ACC112 (cell line): ENCODE measurements around the gene OSBP2.

Experiments
- H2AFZ ChIP-seq: fragments of 200-600 bp; sonication (generic); one replicate; pipeline ENCODE4 v1.6.0; 2017; ENCODE audit warnings: antibody characterized with exemption, low read length; ENCODE audit not compliant: unreplicated experiment
- H3K27ac ChIP-seq: fragments of 200-600 bp; sonication (generic); 2 replicates; pipeline ENCODE4 v1.5.1; 2014; ENCODE audit warnings: low read depth, mild to moderate bottlenecking, antibody characterized with exemption, low read length, moderate library complexity
- H3K27me3 ChIP-seq: fragments of 200-600 bp; sonication (generic); 2 replicates; pipeline ENCODE4 v1.6.1; 2014; ENCODE audit warnings: mild to moderate bottlenecking, antibody characterized with exemption, low read length, moderate library complexity, mixed read lengths; ENCODE audit not compliant: insufficient read depth
- H3K36me3 ChIP-seq: fragments of 200-600 bp; sonication (generic); 2 replicates; pipeline ENCODE4 v1.6.1; 2016; ENCODE audit warnings: mild to moderate bottlenecking, antibody characterized with exemption, low read length, moderate library complexity, mixed read lengths; ENCODE audit not compliant: insufficient read depth
- H3K4me1 ChIP-seq: fragments of 200-600 bp; sonication (generic); one replicate; pipeline ENCODE4 v1.6.1; 2016; ENCODE audit warnings: low read length, mixed read lengths; ENCODE audit not compliant: insufficient read depth, unreplicated experiment, control insufficient read depth
- H3K4me3 ChIP-seq: fragments of 200-600 bp; sonication (generic); 2 replicates; pipeline ENCODE4 v1.5.1; 2014; ENCODE audit warnings: mild to moderate bottlenecking, low read depth, low read length
- H3K79me2 ChIP-seq: fragments of 200-600 bp; sonication (generic); one replicate; pipeline ENCODE4 v1.6.0; 2016; ENCODE audit warnings: low read length; ENCODE audit not compliant: control insufficient read depth, unreplicated experiment, insufficient read depth

The OSBP2 gene

DNA sequence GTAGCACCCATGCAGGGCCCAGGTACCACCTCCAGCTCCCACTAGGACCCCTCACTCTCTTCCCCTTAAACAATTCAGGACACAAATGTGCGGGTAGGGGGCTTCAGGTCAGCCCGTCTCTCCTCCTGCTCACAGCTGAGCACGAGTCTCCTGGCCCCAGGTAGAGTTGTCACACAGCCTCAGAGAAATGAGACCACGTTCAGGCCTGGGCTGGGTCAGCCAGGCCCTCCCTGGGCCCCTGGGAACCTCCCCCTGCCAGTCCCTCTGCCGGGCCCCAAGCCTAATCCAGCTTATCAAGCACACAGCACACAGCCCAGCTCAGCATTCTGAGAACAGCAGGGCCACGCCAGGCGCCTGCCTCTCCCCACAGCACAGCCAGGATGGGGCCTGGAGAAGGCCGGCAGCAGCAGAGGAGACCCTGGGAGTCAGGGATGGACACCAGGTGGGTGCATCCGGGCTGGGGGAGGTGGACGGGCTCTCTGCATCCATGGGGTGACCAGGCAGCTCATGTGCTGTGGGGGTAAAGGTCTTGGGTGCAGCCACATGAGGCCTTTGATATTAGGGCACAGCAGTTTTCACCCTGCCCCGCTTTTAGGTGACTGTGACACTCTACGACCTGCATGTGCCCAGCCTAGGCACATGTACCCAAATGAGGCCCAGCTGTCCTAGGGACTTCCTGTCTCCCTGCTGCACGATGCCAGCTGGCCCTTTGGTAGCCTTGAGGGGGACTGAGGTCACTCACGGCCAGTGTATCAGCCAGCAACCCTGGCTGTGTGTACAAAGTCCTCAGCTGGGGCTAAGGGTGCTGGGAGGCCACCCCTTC lies 186.9 kb downstream of the OSBP2 start:
- Histone ChIP-seq H3K79me2 (no peaks in the 10 kb centered on the region), H3K36me3 (no peaks in the 10 kb centered on the region), H3K27ac (no peak overlapping the region), H2AFZ (no peak overlapping the region), H3K4me1 (no peaks in the 10 kb centered on the region), H3K4me3 (no peak overlapping the region), H3K27me3 (no peaks in the 10 kb centered on the region)

DNA sequence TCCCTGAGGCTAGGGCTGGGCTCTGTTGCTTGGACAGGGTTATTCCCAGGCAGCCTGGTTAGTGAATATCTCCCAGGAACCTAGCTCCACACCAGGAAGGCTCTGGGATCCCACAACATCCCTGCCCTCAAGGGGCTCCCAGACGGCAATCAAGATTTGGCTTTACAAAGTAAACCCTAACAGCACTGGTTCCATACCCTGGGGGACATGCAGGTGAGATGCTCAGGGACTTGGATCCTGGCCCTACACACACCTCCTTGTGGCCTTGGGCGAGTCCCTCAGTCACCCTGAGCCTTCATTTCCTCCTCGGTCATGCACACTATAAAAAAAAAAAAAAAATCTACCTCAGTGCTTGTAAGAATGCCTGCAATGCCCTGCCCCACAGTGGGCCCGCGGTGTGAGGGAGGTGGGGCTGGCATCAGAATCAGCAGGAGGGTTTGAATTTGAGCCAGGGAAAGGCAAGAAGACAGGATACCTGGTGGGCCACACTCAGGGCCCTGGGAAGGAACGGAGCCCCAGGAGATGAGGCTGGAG lies 187.6 kb downstream of the OSBP2 start:
- Histone ChIP-seq H3K27ac (no peak overlapping the region), H3K27me3 (no peaks in the 10 kb centered on the region), H3K79me2 (no peaks in the 10 kb centered on the region), H3K4me1 (no peaks in the 10 kb centered on the region), H3K4me3 (no peak overlapping the region), H3K36me3 (no peaks in the 10 kb centered on the region), H2AFZ (no peak overlapping the region)

DNA sequence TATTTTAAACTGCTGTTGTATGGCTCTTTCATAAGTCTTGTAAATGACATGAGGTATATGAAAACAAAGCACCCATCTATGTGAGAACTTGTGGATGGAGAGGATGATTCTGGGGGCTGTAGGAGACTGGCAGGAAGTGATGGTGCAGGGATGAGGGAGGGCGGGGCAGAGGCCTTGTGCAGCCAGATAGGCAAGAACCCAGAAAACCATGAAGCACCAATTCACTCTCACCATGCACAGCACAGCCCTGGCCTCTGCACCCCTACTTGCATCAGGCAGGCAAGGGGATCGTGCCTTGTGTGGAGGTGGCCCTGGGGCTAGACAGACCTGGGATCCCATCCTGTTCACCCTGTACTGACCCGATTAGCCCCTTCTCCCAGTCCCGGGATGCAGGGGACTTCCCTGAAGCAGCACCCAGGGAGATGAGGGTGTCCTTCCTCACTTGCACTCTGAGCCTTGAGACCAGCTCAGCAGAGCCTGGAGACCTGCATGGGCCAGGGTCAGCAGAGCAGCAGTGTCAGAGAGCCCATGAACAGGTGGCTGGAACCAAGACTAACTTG lies 188.4 kb downstream of the OSBP2 start:
- Histone ChIP-seq H3K27ac (no peak overlapping the region), H3K36me3 (no peaks in the 10 kb centered on the region), H3K4me1 (no peaks in the 10 kb centered on the region), H3K4me3 (no peak overlapping the region), H3K79me2 (no peaks in the 10 kb centered on the region), H2AFZ (no peak overlapping the region), H3K27me3 (no peaks in the 10 kb centered on the region)

DNA sequence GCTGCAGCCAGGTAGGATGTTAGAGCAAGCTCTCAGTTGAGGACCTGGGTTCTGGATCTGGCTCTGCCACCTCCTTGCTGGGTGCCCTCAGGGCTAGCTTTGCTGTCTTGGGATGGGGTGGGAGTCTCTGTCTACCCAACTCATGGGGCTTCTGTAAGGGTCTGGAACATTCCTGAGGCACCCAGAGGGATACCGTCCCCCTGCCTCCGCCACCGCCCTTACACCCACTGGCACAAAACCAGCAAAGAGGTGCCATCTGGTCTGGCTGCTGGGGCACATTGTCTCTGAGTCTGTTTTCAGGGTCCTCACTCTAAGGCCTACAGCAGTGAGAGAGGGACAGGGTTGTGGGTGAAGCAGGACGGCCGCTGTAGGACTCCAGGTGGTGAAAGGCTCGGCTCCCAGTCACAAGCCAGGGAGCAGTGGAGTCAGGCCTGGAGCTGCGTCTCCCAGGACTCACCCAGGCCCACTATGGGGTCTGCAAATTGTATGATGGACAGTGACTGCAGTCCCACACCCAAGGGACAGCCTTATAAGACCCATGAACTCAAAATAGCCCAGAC lies 189.0 kb downstream of the OSBP2 start:
- Histone ChIP-seq H3K27me3 (no peaks in the 10 kb centered on the region), H2AFZ (no peak overlapping the region), H3K4me1 (no peaks in the 10 kb centered on the region), H3K27ac (no peak overlapping the region), H3K79me2 (no peaks in the 10 kb centered on the region), H3K4me3 (no peak overlapping the region), H3K36me3 (no peaks in the 10 kb centered on the region)

DNA sequence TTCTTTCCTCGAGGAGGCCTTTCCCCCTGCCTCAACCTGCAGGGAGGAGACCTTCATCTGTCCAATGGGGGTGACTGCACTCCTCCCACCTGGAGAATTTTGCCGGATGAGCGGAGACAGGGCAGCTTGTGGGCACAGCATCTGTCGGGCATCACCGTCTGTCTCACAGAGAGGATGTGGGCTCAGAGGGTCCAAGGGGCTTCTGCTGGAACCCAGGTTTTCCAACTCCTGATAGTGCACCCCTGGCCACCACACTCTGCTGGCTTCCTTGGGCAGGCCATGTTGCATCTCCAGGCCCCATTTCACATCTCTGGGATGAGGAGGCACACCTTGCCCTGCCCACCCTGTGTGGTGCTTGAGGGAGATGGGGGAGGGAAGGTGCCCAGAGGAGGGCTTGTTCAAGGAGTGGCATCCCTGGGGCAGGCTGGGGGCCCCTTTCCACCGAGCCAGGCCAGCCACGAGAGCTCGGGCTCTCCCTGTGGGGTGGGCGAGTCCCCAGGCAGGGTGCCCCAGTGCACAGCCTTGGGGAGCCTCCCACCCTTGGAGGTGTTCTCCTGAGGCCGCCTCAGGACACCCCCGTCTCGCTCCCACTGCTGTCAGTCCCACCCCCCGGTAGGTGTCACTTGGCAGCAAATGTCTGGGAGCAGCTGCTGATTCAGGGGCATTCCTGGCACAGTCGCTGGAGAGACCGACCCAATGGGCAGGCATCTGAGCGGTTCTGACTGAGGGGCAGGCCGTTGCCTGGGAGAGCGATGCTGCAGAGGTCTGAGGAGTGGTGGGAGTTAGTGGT lies 189.7 kb downstream of the OSBP2 start:
- Histone ChIP-seq H3K36me3 (no peaks in the 10 kb centered on the region), H3K4me3 (no peak overlapping the region), H3K4me1 (no peaks in the 10 kb centered on the region), H3K79me2 (no peaks in the 10 kb centered on the region), H2AFZ (no peak overlapping the region), H3K27me3 (no peaks in the 10 kb centered on the region), H3K27ac (no peak overlapping the region)

DNA sequence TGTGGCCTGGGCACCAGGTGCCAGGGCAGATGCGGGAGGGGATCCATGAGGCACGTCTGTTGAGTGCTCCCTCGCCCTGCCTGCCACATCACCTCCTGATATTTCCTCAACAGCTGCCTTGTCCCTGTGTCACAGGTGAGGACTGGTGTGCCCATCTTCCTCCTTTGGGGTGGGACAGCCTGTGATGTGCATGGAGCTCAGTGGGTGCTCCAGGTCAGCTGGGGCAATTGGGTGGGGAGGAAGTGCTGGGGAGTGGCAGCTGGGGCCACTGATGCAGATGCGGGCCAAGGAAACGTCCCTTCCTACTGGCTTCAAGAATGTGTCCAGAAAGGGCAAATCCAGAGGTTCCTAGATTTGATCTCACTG lies 190.3 kb downstream of the OSBP2 start:
- Histone ChIP-seq H3K4me3 (no peak overlapping the region), H3K4me1 (no peaks in the 10 kb centered on the region), H2AFZ (no peak overlapping the region), H3K36me3 (no peaks in the 10 kb centered on the region), H3K27ac (no peak overlapping the region), H3K27me3 (no peaks in the 10 kb centered on the region), H3K79me2 (no peaks in the 10 kb centered on the region)

DNA sequence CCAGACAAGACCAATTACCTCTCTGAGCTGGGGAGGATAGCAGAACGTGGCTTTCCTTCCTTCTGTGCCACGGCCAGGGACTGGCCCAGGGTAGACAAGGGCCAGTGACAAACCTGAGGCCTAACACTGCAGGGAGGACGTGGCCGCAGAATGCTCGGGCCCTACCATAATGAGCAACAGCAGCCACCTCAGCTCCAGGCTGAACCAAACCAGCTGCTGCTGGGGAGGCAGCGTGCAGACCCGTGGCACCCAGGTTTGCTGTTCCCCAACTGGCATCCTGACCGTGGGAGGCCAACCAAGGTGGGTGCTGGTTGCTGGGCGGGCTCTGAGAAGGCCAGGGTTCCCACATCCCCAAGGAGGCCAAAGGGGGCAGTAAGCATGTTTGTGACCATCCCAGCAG lies 190.9 kb downstream of the OSBP2 start:
- Histone ChIP-seq H3K36me3 (no peaks in the 10 kb centered on the region), H3K79me2 (no peaks in the 10 kb centered on the region), H3K27me3 (no peaks in the 10 kb centered on the region), H3K27ac (no peak overlapping the region), H3K4me1 (no peaks in the 10 kb centered on the region), H2AFZ (no peak overlapping the region), H3K4me3 (no peak overlapping the region)

DNA sequence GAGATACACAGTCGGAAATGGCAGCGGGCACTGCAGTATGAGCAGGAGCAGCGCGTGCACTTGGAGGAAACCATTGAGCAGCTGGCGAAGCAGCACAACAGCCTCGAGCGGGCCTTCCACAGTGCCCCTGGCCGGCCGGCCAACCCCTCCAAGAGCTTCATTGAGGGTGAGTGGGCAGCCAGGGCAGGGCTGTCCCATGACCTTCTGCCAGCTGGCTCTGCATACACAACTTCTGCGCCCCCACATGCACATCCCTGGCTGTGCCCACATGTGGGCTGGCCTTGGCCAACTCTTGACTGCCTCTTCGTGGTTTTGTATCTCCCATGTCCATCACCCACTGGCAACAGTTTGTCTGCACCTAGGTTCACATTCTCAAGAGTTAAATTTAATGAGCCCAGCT lies 192.8 kb downstream of the OSBP2 start:
- H3K27me3 ChIP-seq, result no peaks in the 10 kb centered on the region
- H3K36me3 ChIP-seq, result no peaks in the 10 kb centered on the region
- no peak overlapping the region for H2AFZ ChIP-seq
- no peaks in the 10 kb centered on the region for H3K79me2 ChIP-seq
- no peaks in the 10 kb centered on the region for H3K4me1 ChIP-seq
- H3K4me3 ChIP-seq, result no peak overlapping the region
- H3K27ac ChIP-seq, result no peak overlapping the region

DNA sequence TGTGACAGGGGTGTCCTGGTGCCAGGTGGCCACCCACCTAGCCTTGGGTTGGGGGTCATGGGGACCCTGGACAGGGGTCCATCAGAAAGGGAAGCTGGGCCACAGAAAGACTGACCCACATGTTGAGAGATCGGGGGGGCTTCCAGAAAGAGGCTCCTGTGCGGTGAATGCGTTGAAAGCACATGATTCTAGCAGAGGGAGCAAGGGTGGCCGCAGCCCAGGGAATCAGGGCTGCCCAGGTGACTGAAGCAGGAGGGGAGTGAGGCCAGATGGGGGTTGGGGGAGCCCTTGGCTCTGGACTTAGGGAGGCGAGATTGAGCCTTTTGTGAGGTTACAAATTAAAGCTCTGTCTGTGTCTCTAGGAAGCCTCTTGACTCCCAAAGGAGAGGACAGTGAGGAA lies 193.2 kb downstream of the OSBP2 start:
- Histone ChIP-seq H3K36me3 (no peaks in the 10 kb centered on the region), H3K79me2 (no peaks in the 10 kb centered on the region), H3K27me3 (no peaks in the 10 kb centered on the region), H3K4me3 (no peak overlapping the region), H3K4me1 (no peaks in the 10 kb centered on the region), H3K27ac (no peak overlapping the region), H2AFZ (no peak overlapping the region)

DNA sequence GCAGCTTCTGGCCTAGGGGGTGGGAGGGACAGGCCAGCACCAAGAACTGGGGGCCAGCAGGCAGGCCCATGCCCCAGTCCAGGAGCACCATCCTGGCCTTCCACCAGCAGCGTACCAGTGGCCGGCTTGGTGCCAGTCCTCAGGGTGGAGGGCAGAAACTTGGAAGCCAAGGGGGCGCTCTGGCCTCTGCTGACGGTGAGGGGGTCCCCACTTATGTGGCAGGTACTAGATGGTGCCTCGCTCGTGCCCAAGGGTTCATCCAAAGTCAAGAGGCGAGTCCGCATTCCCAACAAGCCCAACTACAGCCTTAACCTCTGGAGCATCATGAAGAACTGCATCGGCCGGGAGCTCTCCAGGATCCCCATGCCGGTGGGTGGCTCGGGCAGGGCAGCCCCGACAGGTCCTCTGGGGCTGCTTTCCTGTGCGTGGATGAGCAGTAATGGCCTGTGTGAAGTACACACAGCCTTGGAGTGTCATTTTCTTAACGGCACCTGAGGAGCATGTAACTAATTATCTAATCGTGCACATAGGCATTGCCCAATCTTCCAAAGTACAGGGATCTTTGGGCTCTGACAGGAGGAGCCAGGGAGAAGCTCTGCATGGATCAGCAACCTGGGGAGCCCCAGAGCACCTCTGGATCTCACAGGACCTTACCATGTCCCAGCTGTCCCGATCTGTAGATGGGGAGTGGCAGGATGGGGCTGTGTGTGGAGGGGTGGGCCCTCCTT lies 194.8 kb downstream of the OSBP2 start:
- H3K4me1 ChIP-seq, result no peaks in the 10 kb centered on the region
- H2AFZ ChIP-seq, result no peak overlapping the region
- H3K27ac ChIP-seq, result no peak overlapping the region
- H3K36me3 ChIP-seq, result no peaks in the 10 kb centered on the region
- no peaks in the 10 kb centered on the region for H3K79me2 ChIP-seq
- no peaks in the 10 kb centered on the region for H3K27me3 ChIP-seq
- H3K4me3 ChIP-seq, result no peak overlapping the region
